HUES6 (cell line): ENCODE data around the gene ZNF683.
A peak's percentile ranks its signal among the peaks of the same experiment; 100 is the strongest.
"Not testable (repeated sequence)": the region's sequence is repeated elsewhere in the genome, so short reads cannot be mapped to it uniquely, and the experiment has no call there.

Source experiments
- H3K27ac ChIP-seq: 2 replicates; pipeline ENCODE4 v1.7.0; 2013; ENCODE audit warnings: low read depth, mild to moderate bottlenecking, low read length, inconsistent platforms
- H3K27me3 ChIP-seq: 2 replicates; pipeline ENCODE4 v1.6.1; 2013; ENCODE audit warnings: low read length; ENCODE audit not compliant: control insufficient read depth, insufficient read depth
- H3K36me3 ChIP-seq: 2 replicates; pipeline ENCODE4 v1.6.1; 2013; ENCODE audit warnings: low read length; ENCODE audit not compliant: control insufficient read depth, insufficient read depth
- H3K4me1 ChIP-seq: 2 replicates; pipeline ENCODE4 v1.6.1; 2013; ENCODE audit warnings: low read length; ENCODE audit not compliant: control insufficient read depth, insufficient read depth
- H3K4me3 ChIP-seq: 2 replicates; pipeline ENCODE4 v1.5.1; 2013; ENCODE audit warnings: low read depth, low read length
- H3K9ac ChIP-seq: one replicate; pipeline ENCODE4 v1.6.1; 2013; ENCODE audit warnings: mild to moderate bottlenecking, low read length
- H3K9me3 ChIP-seq: 2 replicates; pipeline ENCODE4 v1.6.1; 2013; ENCODE audit warnings: low read depth, low read length; ENCODE audit not compliant: control insufficient read depth, insufficient read depth

Gene ZNF683

DNA sequence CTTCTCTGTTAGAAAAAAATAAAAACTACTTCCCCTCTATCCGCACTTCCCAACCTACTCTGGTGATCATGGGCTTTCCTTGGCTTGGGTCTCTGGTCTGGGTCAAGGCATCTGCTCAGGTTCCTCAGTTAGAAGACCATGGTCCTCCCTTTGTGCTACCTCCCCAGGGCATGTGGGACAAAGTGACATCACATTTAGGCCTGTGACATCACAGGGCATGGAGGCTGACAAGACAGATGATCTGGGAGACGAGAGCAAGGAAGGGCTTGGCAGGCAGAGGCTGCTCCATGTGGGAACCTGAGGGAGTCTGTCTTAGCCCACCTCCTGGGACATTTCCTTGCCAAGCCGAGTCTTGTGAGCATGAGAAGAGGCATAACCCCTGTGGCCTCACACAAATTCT is at the start of gene ZNF683:
Gene ZNF683 (minus strand): TSS at position 140 of the 400 bp plus-strand sequence. CDS start 4,179 bp downstream, outside the sequence.
- not testable (repeated sequence) for H3K36me3 ChIP-seq, H3K4me3 ChIP-seq, H3K9ac ChIP-seq, H3K27ac ChIP-seq, H3K9me3 ChIP-seq, H3K27me3 ChIP-seq
- peaks cover 20% of the 10 kb centered on the region; the same call in 1 of the 2 replicates for H3K4me1 ChIP-seq

GRCh38 chr1:26419494-26419893 is 46.9 kb upstream of the ZNF683 start:
- H3K36me3 ChIP-seq: peaks cover 69% of the 10 kb centered on the region
- H3K27ac ChIP-seq: peak overlapping the region; percentile 86

GRCh38 chr1:26418865-26419349 is 46.4 kb upstream of the ZNF683 start:
- Histone ChIP-seq H3K9ac (peak overlapping the region; percentile 90), H3K4me1 (peaks cover 78% of the 10 kb centered on the region), H3K4me3 (peak overlapping the region; percentile 50), H3K36me3 (peaks cover 71% of the 10 kb centered on the region), H3K27ac (peak overlapping the region; percentile 94), H3K27me3 (no peaks in the 10 kb centered on the region), H3K9me3 (no peaks in the 10 kb centered on the region)

More at GRCh38 chr1:26419494-26419893, 46.9 kb upstream of the ZNF683 start:
- Histone ChIP-seq H3K9me3 (no peaks in the 10 kb centered on the region), H3K4me3 (peak overlapping the region; percentile 34), H3K27me3 (no peaks in the 10 kb centered on the region), H3K9ac (peak overlapping the region; percentile 53), H3K4me1 (peaks cover 72% of the 10 kb centered on the region)

- H3K27me3 ChIP-seq: no peaks in the 10 kb centered on the region
- peak overlapping the region; percentile 81 for H3K27ac ChIP-seq
- peaks cover 80% of the 10 kb centered on the region for H3K4me1 ChIP-seq
These were observed 44.7 kb upstream of the ZNF683 start for GRCh38 chr1:26417111-26417759.

DNA sequence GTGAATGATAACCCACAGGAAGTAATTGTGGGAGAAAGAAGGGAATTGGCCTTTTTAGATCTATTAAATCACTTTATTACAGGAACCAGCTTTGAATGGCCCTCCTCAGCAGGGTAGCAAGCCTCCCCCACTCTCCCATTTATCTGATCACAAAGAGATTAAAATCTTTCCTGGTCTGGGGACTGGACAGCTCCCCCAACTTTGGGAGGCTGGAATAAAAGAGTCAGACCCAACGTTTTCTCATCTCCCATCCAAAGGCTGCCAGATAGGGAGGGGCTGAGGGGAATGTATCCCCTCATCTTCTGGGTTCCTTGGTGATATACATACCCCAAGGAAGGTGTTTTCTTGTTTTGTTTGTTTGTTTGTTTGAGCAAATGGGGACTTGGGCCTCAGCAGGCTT is 40.5 kb upstream of the ZNF683 start:
- Histone ChIP-seq H3K27me3 (no peaks in the 10 kb centered on the region), H3K9ac (peak overlapping the region; percentile 100), H3K4me3 (peak overlapping the region; percentile 93), H3K9me3 (no peaks in the 10 kb centered on the region), H3K36me3 (peaks cover 63% of the 10 kb centered on the region), H3K27ac (peak overlapping the region; percentile 73), H3K4me1 (peaks cover 53% of the 10 kb centered on the region)

More at GRCh38 chr1:26417111-26417759, 44.7 kb upstream of the ZNF683 start:
- Histone ChIP-seq H3K4me3 (peak overlapping the region; percentile 35), H3K9ac (peak overlapping the region; percentile 68), H3K9me3 (no peaks in the 10 kb centered on the region), H3K36me3 (peaks cover 76% of the 10 kb centered on the region)

DNA sequence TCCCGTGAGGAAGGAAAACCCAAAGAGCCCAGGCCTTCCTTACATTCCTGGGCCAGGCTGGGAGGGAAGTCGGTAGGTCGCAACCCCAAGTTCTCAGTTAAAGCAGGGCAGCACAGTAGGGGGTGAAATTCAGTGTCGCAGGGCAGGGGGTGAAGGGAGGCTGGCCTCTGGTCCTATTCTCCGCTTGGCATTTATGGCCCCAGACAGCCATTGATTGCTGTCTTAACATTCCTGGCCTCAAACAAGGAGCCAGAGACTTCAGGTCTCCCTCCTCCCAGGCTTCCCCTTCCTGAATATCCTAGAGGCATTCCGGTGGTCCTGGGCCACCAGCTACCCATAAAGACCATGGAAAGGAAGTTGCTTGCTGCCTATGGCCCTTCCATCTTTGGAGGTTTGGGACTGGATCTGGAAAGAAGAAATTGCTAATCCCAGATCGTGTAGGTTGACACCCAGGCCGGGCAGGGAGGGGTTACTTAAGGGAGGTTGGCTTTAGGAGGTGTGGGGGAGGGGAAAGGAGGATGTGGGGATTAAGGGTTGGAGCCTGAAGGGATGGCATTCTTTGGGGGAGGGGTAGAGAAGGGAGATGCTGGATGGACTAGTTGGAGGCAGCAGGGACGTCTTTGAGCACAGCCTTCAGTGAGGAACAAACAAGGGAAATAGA is 39.8 kb upstream of the ZNF683 start:
- Histone ChIP-seq H3K27me3 (no peaks in the 10 kb centered on the region), H3K9me3 (no peaks in the 10 kb centered on the region), H3K9ac (peak overlapping the region; percentile 100), H3K36me3 (peaks cover 56% of the 10 kb centered on the region), H3K4me1 (peaks cover 46% of the 10 kb centered on the region), H3K27ac (peak overlapping the region; percentile 97), H3K4me3 (peak overlapping the region; percentile 93)

DNA sequence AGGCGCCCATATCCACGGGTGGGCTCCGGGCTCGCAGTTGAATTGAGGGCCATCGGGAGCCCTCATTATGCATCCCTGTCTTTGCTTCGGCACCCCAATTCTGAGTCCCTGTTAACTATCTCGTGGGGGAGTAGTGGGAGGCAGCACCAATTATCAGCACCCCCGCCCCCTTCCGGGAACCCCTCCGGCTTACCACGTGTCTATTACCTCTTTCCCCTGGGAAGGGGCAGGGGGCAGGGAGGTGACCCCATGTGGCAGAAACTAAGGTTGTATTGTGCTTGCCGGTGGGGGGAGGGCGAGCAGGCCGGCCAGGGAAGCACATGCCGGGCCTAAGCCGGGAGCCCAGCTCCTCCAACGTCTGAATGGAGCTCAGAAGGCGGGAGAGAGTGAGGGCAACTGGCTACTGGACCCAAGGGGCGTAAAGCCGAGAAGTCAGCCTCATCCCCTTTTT is 39.1 kb upstream of the ZNF683 start:
- peak overlapping the region; percentile 100 for H3K9ac ChIP-seq
- no peaks in the 10 kb centered on the region for H3K9me3 ChIP-seq
- peaks cover 43% of the 10 kb centered on the region for H3K4me1 ChIP-seq
- H3K4me3 ChIP-seq: peak overlapping the region; percentile 93
- H3K27me3 ChIP-seq: no peaks in the 10 kb centered on the region
- peak overlapping the region; percentile 97 for H3K27ac ChIP-seq
- H3K36me3 ChIP-seq: peaks cover 53% of the 10 kb centered on the region

DNA sequence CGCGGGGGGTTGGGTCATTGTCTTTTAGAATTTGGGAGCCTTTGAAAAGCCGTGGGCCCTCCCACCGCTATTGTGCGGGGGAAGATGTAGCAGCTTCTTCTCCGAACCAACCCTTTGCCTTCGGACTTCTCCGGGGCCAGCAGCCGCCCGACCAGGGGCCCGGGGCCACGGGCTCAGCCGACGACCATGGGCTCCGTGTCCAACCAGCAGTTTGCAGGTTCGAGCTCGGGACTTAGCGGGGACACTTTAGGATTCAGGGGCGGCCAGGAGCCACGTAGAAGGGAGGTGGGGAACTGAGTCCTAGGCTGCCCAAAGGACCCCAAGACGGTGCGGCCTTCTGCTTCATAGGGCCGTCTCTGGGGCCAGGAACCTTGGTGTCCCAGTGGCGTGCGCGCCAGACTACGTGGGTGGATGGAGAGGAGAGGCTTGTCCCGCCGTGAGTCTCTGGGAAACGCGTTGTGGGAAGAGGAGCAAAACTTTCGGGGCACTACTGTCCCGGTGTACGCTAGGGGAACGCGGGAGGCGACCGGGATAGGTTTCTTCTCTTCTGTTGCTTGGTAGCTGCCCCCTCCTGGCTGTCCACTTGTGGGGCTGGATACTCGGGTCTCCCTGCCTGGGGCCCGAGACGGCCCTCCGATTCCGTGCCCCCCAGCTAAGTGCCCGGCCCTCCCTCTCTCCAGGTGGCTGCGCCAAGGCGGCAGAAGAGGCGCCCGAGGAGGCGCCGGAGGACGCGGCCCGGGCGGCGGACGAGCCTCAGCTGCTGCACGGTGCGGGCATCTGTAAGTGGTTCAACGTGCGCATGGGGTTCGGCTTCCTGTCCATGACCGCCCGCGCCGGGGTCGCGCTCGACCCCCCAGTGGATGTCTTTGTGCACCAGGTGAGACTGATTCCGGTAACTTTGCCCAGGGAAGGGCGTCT is 38.4 kb upstream of the ZNF683 start, which contains the start of gene LIN28A:
Gene LIN28A (plus strand): TSS at position 112 of the 918 bp plus-strand sequence. CDS start 75 bp downstream, at position 187.
- H3K4me3 ChIP-seq: peak within 1 kb of the TSS; percentile 93
- peaks cover 48% of the 10 kb centered on the region for H3K36me3 ChIP-seq
- H3K9ac ChIP-seq: peak within 1 kb of the TSS; percentile 100
- peaks cover 37% of the 10 kb centered on the region for H3K4me1 ChIP-seq
- H3K9me3 ChIP-seq: no peaks in the 10 kb centered on the region
- no peaks in the 10 kb centered on the region for H3K27me3 ChIP-seq
- H3K27ac ChIP-seq: peak within 1 kb of the TSS; percentile 97

- Histone ChIP-seq H3K9me3 (no peaks in the 10 kb centered on the region), H3K4me3 (peak overlapping the region; percentile 72), H3K4me1 (peaks cover 23% of the 10 kb centered on the region), H3K27me3 (no peaks in the 10 kb centered on the region), H3K9ac (peak overlapping the region; percentile 92), H3K36me3 (peaks cover 34% of the 10 kb centered on the region), H3K27ac (peak overlapping the region; percentile 90)
These were observed 36.7 kb upstream of the ZNF683 start for GRCh38 chr1:26409191-26409807.

DNA sequence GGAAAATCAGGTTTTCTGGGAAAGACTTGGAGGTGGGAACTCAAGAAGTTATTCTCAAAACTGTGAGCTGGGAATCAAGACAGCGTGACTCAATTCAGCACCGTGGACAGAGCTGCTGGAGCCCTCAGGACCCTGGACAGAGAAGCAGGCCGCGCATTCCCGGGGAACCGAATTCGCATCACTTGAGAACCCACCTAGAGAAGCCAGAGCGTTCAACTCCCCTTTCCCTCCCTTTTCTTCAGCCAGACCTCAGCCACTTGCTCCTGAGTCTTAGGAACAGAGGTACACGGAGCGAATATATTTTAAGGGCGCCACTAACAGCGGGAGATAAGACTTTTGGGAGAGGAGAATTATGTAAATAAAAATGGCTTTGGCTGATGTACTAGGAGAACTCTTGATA is 36.1 kb upstream of the ZNF683 start:
- no peaks in the 10 kb centered on the region for H3K9me3 ChIP-seq
- peak overlapping the region; percentile 72 for H3K4me3 ChIP-seq
- peak overlapping the region; percentile 90; the same call in 1 of the 2 replicates for H3K27ac ChIP-seq
- H3K36me3 ChIP-seq: peaks cover 27% of the 10 kb centered on the region
- H3K4me1 ChIP-seq: peaks cover 18% of the 10 kb centered on the region
- H3K9ac ChIP-seq: peak overlapping the region; percentile 92
- no peaks in the 10 kb centered on the region for H3K27me3 ChIP-seq
